Measurements from ENCODE around the gene COL1A2.

The COL1A2 gene

GRCh38 chr7:94410413-94411187, 15.9 kb downstream of the COL1A2 start:
- DNase-seq (ENCODE audit: low read depth) = peak; percentile 76

GRCh38 chr7:94411188-94411466, 16.4 kb downstream of the COL1A2 start:
- DNase-seq (ENCODE audit: low read depth) = no peak

DNA sequence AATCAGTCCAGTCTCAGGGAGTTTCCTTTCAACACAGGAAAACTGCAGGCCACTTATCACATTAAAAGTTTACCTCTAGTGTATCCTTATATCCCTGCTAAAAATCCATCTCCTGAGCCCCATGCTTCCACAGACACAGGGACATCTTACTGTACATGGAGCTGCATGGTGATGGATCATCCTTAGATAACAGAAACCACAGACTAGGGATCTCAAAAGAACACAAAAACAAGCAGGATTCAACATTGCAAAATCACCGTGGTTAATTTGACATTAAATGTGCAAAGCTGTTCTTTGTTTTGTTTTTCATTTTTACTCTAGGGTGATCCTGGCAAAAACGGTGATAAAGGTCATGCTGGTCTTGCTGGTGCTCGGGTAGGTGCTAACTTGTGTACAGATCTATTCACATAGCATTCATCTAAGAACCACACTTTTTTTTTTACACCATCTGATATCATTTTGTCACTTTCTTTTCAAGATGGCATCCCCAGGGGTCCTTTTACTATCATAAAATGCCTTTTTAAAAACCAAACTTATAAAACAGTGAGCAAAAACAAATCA, 18.1 kb downstream of the COL1A2 start:
- peak; percentile 71 for DNase-seq (ENCODE audit: low read depth)

- peak; percentile 92 for DNase-seq (ENCODE audit: low read depth)
These were observed 19.8 kb downstream of the COL1A2 start for GRCh38 chr7:94414481-94414880.

DNA sequence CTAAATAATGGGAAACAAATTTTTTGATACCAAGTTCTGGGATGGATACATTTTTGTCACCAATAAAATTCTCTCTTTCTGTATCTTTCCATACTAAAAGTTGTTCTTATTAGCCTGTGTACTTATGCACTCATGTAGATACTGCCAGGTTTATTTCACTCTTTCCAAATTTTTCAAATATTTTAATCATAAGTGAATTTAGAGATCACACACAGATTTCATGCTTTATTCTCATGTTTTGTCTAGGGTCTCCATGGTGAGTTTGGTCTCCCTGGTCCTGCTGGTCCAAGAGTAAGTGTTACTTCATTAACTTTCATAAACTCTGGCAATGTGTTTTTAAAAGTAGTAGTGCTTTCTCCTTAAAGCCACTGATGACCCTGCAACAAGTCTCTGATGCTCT, 20.3 kb downstream of the COL1A2 start:
- peak; percentile 28 for DNase-seq (ENCODE audit: low read depth)

DNA sequence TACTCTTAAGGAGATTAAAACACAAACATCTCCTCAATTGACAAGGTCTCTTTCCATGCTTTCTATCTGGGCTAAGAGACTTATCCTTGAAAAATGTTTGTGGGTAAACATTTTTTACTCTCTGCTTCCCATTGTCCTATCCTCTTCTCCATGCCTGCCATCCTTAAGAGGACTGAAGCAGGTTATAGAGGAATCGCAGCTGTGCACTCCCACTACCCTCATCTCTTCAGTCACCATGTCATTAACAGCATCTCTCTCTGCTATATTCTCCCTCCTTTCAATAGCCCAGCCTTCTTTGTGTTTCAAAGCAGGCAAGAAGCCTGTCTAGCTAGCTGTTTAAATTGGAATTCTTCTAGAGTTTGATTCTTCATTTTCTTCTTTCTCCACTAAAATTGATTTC, 22.6 kb downstream of the COL1A2 start:
- DNase-seq (ENCODE audit: low read depth) = peak; percentile 50

GRCh38 chr7:94417901-94418300, 23.2 kb downstream of the COL1A2 start:
- peak; percentile 72 for DNase-seq (ENCODE audit: low read depth)

- peak; percentile 27 for DNase-seq (ENCODE audit: low read depth)
These were observed 24.2 kb downstream of the COL1A2 start for GRCh38 chr7:94418851-94419250.

- peak; percentile 59 for DNase-seq (ENCODE audit: low read depth)
These were observed 25.6 kb downstream of the COL1A2 start for GRCh38 chr7:94420328-94420727.

GRCh38 chr7:94421681-94422080, 27.0 kb downstream of the COL1A2 start:
- DNase-seq (ENCODE audit: low read depth) = peak; percentile 46

GRCh38 chr7:94422136-94422535, 27.4 kb downstream of the COL1A2 start:
- DNase-seq (ENCODE audit: low read depth) = peak; percentile 6

- peak; percentile 55 for DNase-seq (ENCODE audit: low read depth)
These were observed 28.2 kb downstream of the COL1A2 start for GRCh38 chr7:94422827-94423460.

- DNase-seq (ENCODE audit: low read depth) = peak; percentile 94
These were observed 29.4 kb downstream of the COL1A2 start for GRCh38 chr7:94423863-94424735.

- peak; percentile 29 for DNase-seq (ENCODE audit: low read depth)
These were observed 30.9 kb downstream of the COL1A2 start for GRCh38 chr7:94425546-94425945.

- peak; percentile 46 for DNase-seq (ENCODE audit: low read depth)
These were observed 32.5 kb downstream of the COL1A2 start for GRCh38 chr7:94426980-94427875.

DNA sequence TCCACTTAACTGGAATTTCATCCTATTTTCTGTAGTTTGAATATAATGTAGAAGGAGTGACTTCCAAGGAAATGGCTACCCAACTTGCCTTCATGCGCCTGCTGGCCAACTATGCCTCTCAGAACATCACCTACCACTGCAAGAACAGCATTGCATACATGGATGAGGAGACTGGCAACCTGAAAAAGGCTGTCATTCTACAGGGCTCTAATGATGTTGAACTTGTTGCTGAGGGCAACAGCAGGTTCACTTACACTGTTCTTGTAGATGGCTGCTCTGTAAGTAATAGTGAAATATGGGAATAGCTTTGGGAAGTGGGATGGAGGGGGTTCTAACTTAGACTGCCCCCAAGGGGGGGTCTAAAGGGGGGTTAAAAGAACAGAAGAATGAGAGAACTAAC, 34.5 kb downstream of the COL1A2 start:
- DNase-seq (ENCODE audit: low read depth) = peak; percentile 34

DNA sequence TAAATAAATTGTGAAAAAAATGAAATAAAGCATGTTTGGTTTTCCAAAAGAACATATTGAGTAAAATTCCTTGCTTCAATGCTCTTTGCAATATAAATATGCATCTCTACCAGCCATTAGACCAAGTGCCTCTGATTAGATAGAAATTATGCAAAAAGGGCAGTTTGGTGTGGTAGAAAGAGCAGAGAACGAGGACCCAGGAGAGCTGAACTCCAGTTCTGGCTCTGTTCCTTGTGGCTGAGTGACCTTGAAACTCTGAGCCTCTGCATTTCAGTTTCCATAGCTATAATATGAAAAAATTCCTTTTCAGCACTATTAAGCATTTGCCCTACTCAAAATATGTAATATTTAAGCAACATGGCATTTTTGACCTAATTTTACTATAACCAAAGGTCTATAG, 36.5 kb downstream of the COL1A2 start:
- peak; percentile 67 for DNase-seq (ENCODE audit: low read depth)

- DNase-seq (ENCODE audit: low read depth) = peak; percentile 84
These were observed 37.1 kb downstream of the COL1A2 start for GRCh38 chr7:94431619-94432280.

DNA sequence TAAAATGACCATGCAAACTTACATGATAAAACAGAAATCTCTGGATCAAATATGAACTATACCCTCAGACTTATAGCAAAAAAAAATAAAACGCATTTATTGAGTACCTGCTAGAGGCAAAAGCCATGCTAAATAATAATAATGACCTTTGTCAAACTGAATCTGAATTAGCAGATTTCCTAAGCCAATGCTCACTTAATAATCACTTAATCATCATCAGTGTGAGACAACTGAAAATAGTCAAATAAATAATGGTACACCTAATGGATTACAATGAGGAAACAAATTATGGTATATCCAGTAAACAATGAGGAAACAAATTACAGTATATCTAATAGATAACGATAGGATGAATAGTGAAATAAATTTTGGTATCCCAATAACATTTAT, 37.6 kb downstream of the COL1A2 start:
- DNase-seq (ENCODE audit: low read depth) = no peak

DNA sequence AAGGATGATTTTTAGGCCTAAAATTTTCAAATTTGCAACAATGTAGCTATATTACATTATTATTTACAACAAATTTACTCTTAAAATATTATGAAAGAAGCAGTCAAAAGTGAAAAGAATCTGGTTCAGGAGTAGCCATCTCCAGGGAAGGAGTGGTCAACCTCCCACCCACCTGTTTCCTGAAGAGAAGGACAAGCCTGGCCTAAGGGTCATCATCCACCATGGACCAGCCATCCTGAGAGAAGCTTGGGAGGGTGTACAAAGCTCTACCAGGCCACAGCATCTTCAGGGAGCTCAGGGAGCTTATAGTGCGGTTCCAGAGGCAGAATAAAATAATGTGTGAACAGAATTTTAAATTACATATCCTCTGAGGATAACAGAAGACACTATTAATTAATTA, 38.1 kb downstream of the COL1A2 start:
- peak; percentile 67 for DNase-seq (ENCODE audit: low read depth)

GRCh38 chr7:94433224-94433623, 38.5 kb downstream of the COL1A2 start:
- DNase-seq (ENCODE audit: low read depth) = peak; percentile 46

Measured in EH (cell line).